ENCODE data around the gene HECW1.

The HECW1 gene

DNA sequence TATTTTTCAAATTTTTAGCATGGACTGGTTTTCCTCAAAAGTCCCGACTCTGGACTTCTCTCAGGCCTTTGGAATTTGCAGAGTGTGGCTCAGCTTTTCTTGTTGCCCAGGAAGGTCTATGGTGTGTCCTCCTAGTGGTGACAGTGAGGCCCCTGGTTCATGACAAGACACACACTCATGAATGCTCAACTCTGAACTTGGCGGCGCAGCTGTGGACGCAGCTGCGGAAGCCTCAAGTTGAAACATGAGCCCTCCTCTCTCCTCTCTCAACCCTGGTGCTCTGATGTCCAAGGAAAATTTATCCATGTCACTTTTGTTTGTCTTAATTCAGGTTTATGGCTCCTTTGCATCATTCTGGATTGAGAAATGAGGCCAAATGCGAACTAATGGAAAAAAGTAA lies 183.9 kb downstream of the HECW1 start:
- H3K4me3 ChIP-seq = no peak overlapping the region
- H3K9me3 ChIP-seq (ENCODE audit: low read depth, low read length) = no peaks in the 10 kb centered on the region
- no peak for DNase-seq (ENCODE audit: low read depth, low spot score)
- no peaks in the 10 kb centered on the region for H3K36me3 ChIP-seq (ENCODE audit: insufficient read depth, low read length)
- H3K27ac ChIP-seq = no peak overlapping the region
- no peak overlapping the region for H3K9ac ChIP-seq (ENCODE audit: insufficient read length)
- TF ChIP-seq POLR2AphosphoS5 (IDR thresholded peaks at IDR 0.05; ENCODE audit: borderline replicate concordance, low read depth, low read length) = no peak
- no peak for TF ChIP-seq EZH2 (IDR thresholded peaks at IDR 0.05)
- TF ChIP-seq FOXP2 (optimal IDR thresholded peaks at IDR 0.05; ENCODE audit: control extremely low read depth, extremely low read length, insufficient read depth) = no peak

GRCh38 chr7:43298617-43299016 lies 186.2 kb downstream of the HECW1 start:
- Histone ChIP-seq H3K4me3 (no peak overlapping the region), H3K36me3 (ENCODE audit: insufficient read depth, low read length) (no peaks in the 10 kb centered on the region), H3K9me3 (ENCODE audit: low read depth, low read length) (no peaks in the 10 kb centered on the region), H3K9ac (ENCODE audit: insufficient read length) (no peak overlapping the region), H3K27ac (no peak overlapping the region)
- no peak for DNase-seq (ENCODE audit: low read depth, low spot score)
- TF ChIP-seq POLR2AphosphoS5 (IDR thresholded peaks at IDR 0.05; ENCODE audit: borderline replicate concordance, low read depth, low read length) = no peak
- no peak for TF ChIP-seq EZH2 (IDR thresholded peaks at IDR 0.05)
- TF ChIP-seq FOXP2 (optimal IDR thresholded peaks at IDR 0.05; ENCODE audit: control extremely low read depth, extremely low read length, insufficient read depth) = no peak

GRCh38 chr7:43300121-43300520 lies 187.7 kb downstream of the HECW1 start:
- Histone ChIP-seq H3K36me3 (ENCODE audit: insufficient read depth, low read length) (no peaks in the 10 kb centered on the region), H3K9me3 (ENCODE audit: low read depth, low read length) (no peaks in the 10 kb centered on the region), H3K9ac (ENCODE audit: insufficient read length) (no peak overlapping the region), H3K27ac (no peak overlapping the region), H3K4me3 (no peak overlapping the region)
- no peak for TF ChIP-seq FOXP2 (optimal IDR thresholded peaks at IDR 0.05; ENCODE audit: control extremely low read depth, extremely low read length, insufficient read depth)
- no peak for TF ChIP-seq EZH2 (IDR thresholded peaks at IDR 0.05)
- no peak for TF ChIP-seq POLR2AphosphoS5 (IDR thresholded peaks at IDR 0.05; ENCODE audit: borderline replicate concordance, low read depth, low read length)
- no peak for DNase-seq (ENCODE audit: low read depth, low spot score)

GRCh38 chr7:43302211-43302711 lies 189.8 kb downstream of the HECW1 start:
- H3K4me3 ChIP-seq = no peak overlapping the region
- no peak overlapping the region for H3K9ac ChIP-seq (ENCODE audit: insufficient read length)
- no peak overlapping the region for H3K27ac ChIP-seq
- H3K36me3 ChIP-seq (ENCODE audit: insufficient read depth, low read length) = no peaks in the 10 kb centered on the region
- TF ChIP-seq EZH2 (IDR thresholded peaks at IDR 0.05) (no peak), POLR2AphosphoS5 (IDR thresholded peaks at IDR 0.05; ENCODE audit: borderline replicate concordance, low read depth, low read length) (no peak), FOXP2 (optimal IDR thresholded peaks at IDR 0.05; ENCODE audit: control extremely low read depth, extremely low read length, insufficient read depth) (no peak)
- no peak for DNase-seq (ENCODE audit: low read depth, low spot score)
- H3K9me3 ChIP-seq (ENCODE audit: low read depth, low read length) = no peaks in the 10 kb centered on the region

- no peaks in the 10 kb centered on the region for H3K9me3 ChIP-seq (ENCODE audit: low read depth, low read length)
- no peak for DNase-seq (ENCODE audit: low read depth, low spot score)
- no peaks in the 10 kb centered on the region for H3K36me3 ChIP-seq (ENCODE audit: insufficient read depth, low read length)
- TF ChIP-seq EZH2 (IDR thresholded peaks at IDR 0.05) (no peak), POLR2AphosphoS5 (IDR thresholded peaks at IDR 0.05; ENCODE audit: borderline replicate concordance, low read depth, low read length) (no peak), FOXP2 (optimal IDR thresholded peaks at IDR 0.05; ENCODE audit: control extremely low read depth, extremely low read length, insufficient read depth) (no peak)
- H3K4me3 ChIP-seq = no peak overlapping the region
- no peak overlapping the region for H3K9ac ChIP-seq (ENCODE audit: insufficient read length)
- H3K27ac ChIP-seq = no peak overlapping the region
Measured at GRCh38 chr7:43302773-43303460, 190.5 kb downstream of the HECW1 start.

DNA sequence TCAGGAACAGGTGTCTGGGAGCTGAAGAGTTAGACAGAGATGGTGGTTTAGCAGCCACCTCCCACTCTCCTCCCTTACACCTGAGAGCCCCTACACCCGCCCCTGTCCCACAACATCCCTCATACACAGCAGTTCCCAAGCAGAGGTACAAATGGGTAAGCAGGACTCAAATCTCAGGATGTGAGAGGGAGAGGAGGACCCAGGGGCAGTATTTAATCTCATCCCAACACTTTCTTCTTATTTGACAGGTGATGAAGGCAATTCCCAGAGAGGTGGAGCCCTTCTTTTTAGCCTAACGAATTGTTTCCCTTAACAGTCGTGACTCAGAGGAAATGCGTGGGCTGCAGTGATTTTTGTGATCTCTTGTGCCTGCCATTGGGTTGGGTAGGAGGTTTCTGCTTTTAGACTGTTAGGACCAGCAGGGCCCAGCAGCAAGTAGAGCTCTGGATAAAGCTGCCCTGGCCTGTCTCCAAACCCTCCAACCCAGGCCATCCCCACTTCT lies 191.3 kb downstream of the HECW1 start:
- no peak for TF ChIP-seq FOXP2 (optimal IDR thresholded peaks at IDR 0.05; ENCODE audit: control extremely low read depth, extremely low read length, insufficient read depth)
- Histone ChIP-seq H3K9ac (ENCODE audit: insufficient read length) (no peak overlapping the region), H3K36me3 (ENCODE audit: insufficient read depth, low read length) (no peaks in the 10 kb centered on the region), H3K9me3 (ENCODE audit: low read depth, low read length) (no peaks in the 10 kb centered on the region), H3K4me3 (no peak overlapping the region), H3K27ac (no peak overlapping the region)
- DNase-seq (ENCODE audit: low read depth, low spot score) = no peak

- Histone ChIP-seq H3K36me3 (ENCODE audit: insufficient read depth, low read length) (no peaks in the 10 kb centered on the region), H3K9ac (ENCODE audit: insufficient read length) (no peak overlapping the region), H3K4me3 (no peak overlapping the region), H3K27ac (no peak overlapping the region), H3K9me3 (ENCODE audit: low read depth, low read length) (no peaks in the 10 kb centered on the region)
- no peak for DNase-seq (ENCODE audit: low read depth, low spot score)
- TF ChIP-seq POLR2AphosphoS5 (IDR thresholded peaks at IDR 0.05; ENCODE audit: borderline replicate concordance, low read depth, low read length) (no peak), EZH2 (IDR thresholded peaks at IDR 0.05) (no peak), FOXP2 (optimal IDR thresholded peaks at IDR 0.05; ENCODE audit: control extremely low read depth, extremely low read length, insufficient read depth) (no peak)
Measured at GRCh38 chr7:43306404-43306803, 194.0 kb downstream of the HECW1 start.

- no peak for DNase-seq (ENCODE audit: low read depth, low spot score)
- no peak for TF ChIP-seq EZH2 (IDR thresholded peaks at IDR 0.05)
- TF ChIP-seq POLR2AphosphoS5 (IDR thresholded peaks at IDR 0.05; ENCODE audit: borderline replicate concordance, low read depth, low read length) = no peak
- H3K4me3 ChIP-seq = no peak overlapping the region
- no peaks in the 10 kb centered on the region for H3K9me3 ChIP-seq (ENCODE audit: low read depth, low read length)
- no peak overlapping the region for H3K9ac ChIP-seq (ENCODE audit: insufficient read length)
- no peaks in the 10 kb centered on the region for H3K36me3 ChIP-seq (ENCODE audit: insufficient read depth, low read length)
- no peak overlapping the region for H3K27ac ChIP-seq
Measured at GRCh38 chr7:43307522-43307921, 195.1 kb downstream of the HECW1 start.

Measured in SK-N-MC (cell line).